ENCODE measurements around the gene AGMAT. TPM values are rescaled to one million over a fixed set of nuclear protein-coding genes. Genes with fewer than 3 reads are reported as not detected.

The AGMAT gene
- total and polyA plus RNA-seq, 2 of the 8 experiments (the other 6 are each of a cell fraction or from before 2014, with no cell fraction given): 3.7 to 5.8 TPM

- Histone ChIP-seq H2BK12ac (ENCODE audit: low read depth, low read length) (no peak overlapping the region), H3K79me2 (ENCODE audit: control insufficient read depth in 1 of 2, insufficient read depth in 2 of 2, low read length in 2 of 2) (no peaks in the 10 kb centered on the region), H3K27ac (ENCODE audit: low read depth, low read length) (no peak overlapping the region), H2AK5ac (ENCODE audit: low read depth, low read length) (no peak overlapping the region), H3K36me3 (ENCODE audit: control insufficient read depth in 2 of 4, insufficient read depth in 4 of 4, low read length in 3 of 4) (peaks cover 0 to 9% (median 5%) of the 10 kb centered on the region in 4 experiments; a peak in 3 of 8 replicates), H3K23ac (ENCODE audit: insufficient read length) (no peak overlapping the region), H3K9me3 (ENCODE audit: insufficient read depth in 2 of 2, low read depth in 1 of 2, low read length in 1 of 2) (no peaks in the 10 kb centered on the region), H3K27me3 (replicated peaks in 1 of 4; ENCODE audit: control insufficient read depth in 3 of 4, extremely low read depth in 1 of 4, insufficient read depth in 3 of 4, low read length in 3 of 4) (no peaks in the 10 kb centered on the region), H3K4me3 (ENCODE audit: extremely low read depth in 1 of 4, insufficient read depth in 2 of 4, low read depth in 3 of 4, low read length in 4 of 4) (no peak overlapping the region), H2BK120ac (replicated peaks; ENCODE audit: low read depth, low read length) (no peak overlapping the region), H4K91ac (replicated peaks; ENCODE audit: insufficient read length, low read length) (no peak overlapping the region), H2AFZ (ENCODE audit: low read length) (no peak overlapping the region), H4K5ac (ENCODE audit: insufficient read length, low read depth, low read length) (no peak overlapping the region), H3K56ac (replicated peaks; ENCODE audit: insufficient read length, low read depth, low read length) (no peak overlapping the region), H3K4me1 (replicated peaks in 1 of 4; ENCODE audit: control insufficient read depth in 3 of 4, insufficient read depth in 4 of 4, low read length in 3 of 4) (no peaks in the 10 kb centered on the region), H4K20me1 (replicated peaks in 1 of 2; ENCODE audit: control insufficient read depth in 1 of 2, insufficient read depth in 2 of 2, low read length in 2 of 2) (peaks cover 0 to 2% of the 10 kb centered on the region in 2 experiments), H3K18ac (ENCODE audit: extremely low read depth, low read length) (no peak overlapping the region), H3K79me1 (ENCODE audit: low read depth, low read length) (no peaks in the 10 kb centered on the region), H2BK5ac (ENCODE audit: low read depth, low read length) (no peak overlapping the region), H3K4ac (replicated peaks; ENCODE audit: insufficient read length, low read depth, low read length) (no peak overlapping the region), H3K23me2 (ENCODE audit: low read depth, low read length) (no peaks in the 10 kb centered on the region; the same call in 1 of the 2 replicates), H4K8ac (ENCODE audit: extremely low read depth, insufficient read depth, low read length) (no peak overlapping the region), H3K4me2 (ENCODE audit: insufficient read depth in 1 of 2, low read depth in 2 of 2, low read length in 2 of 2) (no peak overlapping the region), H3K14ac (ENCODE audit: insufficient read length) (no peak overlapping the region), H3K9ac (replicated peaks in 1 of 4; ENCODE audit: extremely low read depth in 1 of 4, low read depth in 3 of 4, low read length in 3 of 4) (no peak overlapping the region), H2BK20ac (ENCODE audit: low read length) (no peak overlapping the region), H2BK15ac (ENCODE audit: low read length) (no peak overlapping the region)
- FAIRE-seq (no peak), DNase-seq (ENCODE audit: low read depth in 1 of 2, low spot score in 2 of 2) (no peak)
- no peak for TF ChIP-seq PHF8 (conservative IDR thresholded peaks at IDR 0.05; ENCODE audit: low read depth, low read length)
- no peak for TF ChIP-seq ATF3 (IDR thresholded peaks at IDR 0.05; ENCODE audit: insufficient read depth, low read depth, low read length)
- TF ChIP-seq RAD21 (IDR thresholded peaks at IDR 0.05 in 1 of 2, conservative IDR thresholded peaks at IDR 0.05 in 1 of 2; ENCODE audit: low read depth in 2 of 2, low read length in 2 of 2): no peak
- TF ChIP-seq JUN (IDR thresholded peaks at IDR 0.05; ENCODE audit: low read depth, low read length): no peak
- TF ChIP-seq CEBPB (IDR thresholded peaks at IDR 0.05; ENCODE audit: low read depth, low read length): no peak
- no peak for TF ChIP-seq NANOG (IDR thresholded peaks at IDR 0.05; ENCODE audit: insufficient read depth, low read depth, low read length, poor library complexity, severe bottlenecking)
- TF ChIP-seq RFX5 (IDR thresholded peaks at IDR 0.05; ENCODE audit: borderline replicate concordance, low read depth, low read length): no peak
- no peak for TF ChIP-seq BCL11A (IDR thresholded peaks at IDR 0.05; ENCODE audit: low read depth in 2 of 2, low read length in 2 of 2)
- TF ChIP-seq YY1 (IDR thresholded peaks at IDR 0.05; ENCODE audit: low read depth, low read length): no peak
- no peak for TF ChIP-seq CBX5 (IDR thresholded peaks at IDR 0.05; ENCODE audit: low read depth, low read length)
- TF ChIP-seq EZH2 (IDR thresholded peaks at IDR 0.05; ENCODE audit: low read depth, low read length, severe bottlenecking): no peak
- 92% methylated on average over 7 of the region's 7 CpGs; no CpG with 5 or more reads in 1 of the 2 experiments for WGBS, 2 experiments (ENCODE audit: extremely low coverage in 1 of 2, insufficient coverage in 1 of 2, insufficient read length in 1 of 2, insufficient replicate concordance in 2 of 2, low coverage in 1 of 2, low lambda C conversion rate in 2 of 2, missing lambda C conversion rate in 1 of 2)
- POLR2A ChIA-PET (ENCODE audit: partially characterized antibody): no interaction called here
- CTCF ChIA-PET (ENCODE audit: partially characterized antibody): interaction anchor here (1.2 kb wide), 1 partner anchor 16 kb away, joined by 3 read pairs; no protein-coding TSS in a partner anchor
Observed at GRCh38 chr1:15575549-15576150, 9.2 kb downstream of the AGMAT start.
